Kidney epithelial cell (primary cell): ENCODE data around the gene APBA1. TPM values are rescaled to one million over a fixed set of nuclear protein-coding genes. Genes with fewer than 3 reads are reported as not detected.

ENCODE experiments used
- DNase-seq: peaks from one replicate; pipeline ENCODE4 v3.0.0-alpha.2; 2010; ENCODE audit warnings: low read depth
- H3K27me3 ChIP-seq: 2 replicates; pipeline ENCODE4 v1.6.0; 2011; ENCODE audit warnings: low read length; ENCODE audit not compliant: control insufficient read depth, insufficient read depth
- H3K36me3 ChIP-seq: 2 replicates; pipeline ENCODE4 v1.5.1; 2011; ENCODE audit warnings: low read length; ENCODE audit not compliant: control insufficient read depth, insufficient read depth
- H3K4me3 ChIP-seq: 2 replicates; pipeline ENCODE4 v1.5.1; 2011; ENCODE audit warnings: low read depth, mild to moderate bottlenecking, control low read depth, low read length
- total RNA-seq: library from RNA; depleted of rRNA; stranded (reverse); fragments of >200 nt; gene quantifications from 2 replicates; pipeline ENCODE4 v1.2.3, GENCODE V29; 2015
- TF ChIP-seq, protein P1 (sequence below): IDR thresholded peaks from 2 replicates; pipeline ENCODE4 v1.5.1; 2011; ENCODE audit warnings: mild to moderate bottlenecking, moderate library complexity, low read length, control low read depth, inconsistent platforms; ENCODE audit not compliant: insufficient read depth, poor library complexity, severe bottlenecking

Gene APBA1
- total RNA-seq, 1 donor from 2014 or later, result 1.1 TPM

DNA sequence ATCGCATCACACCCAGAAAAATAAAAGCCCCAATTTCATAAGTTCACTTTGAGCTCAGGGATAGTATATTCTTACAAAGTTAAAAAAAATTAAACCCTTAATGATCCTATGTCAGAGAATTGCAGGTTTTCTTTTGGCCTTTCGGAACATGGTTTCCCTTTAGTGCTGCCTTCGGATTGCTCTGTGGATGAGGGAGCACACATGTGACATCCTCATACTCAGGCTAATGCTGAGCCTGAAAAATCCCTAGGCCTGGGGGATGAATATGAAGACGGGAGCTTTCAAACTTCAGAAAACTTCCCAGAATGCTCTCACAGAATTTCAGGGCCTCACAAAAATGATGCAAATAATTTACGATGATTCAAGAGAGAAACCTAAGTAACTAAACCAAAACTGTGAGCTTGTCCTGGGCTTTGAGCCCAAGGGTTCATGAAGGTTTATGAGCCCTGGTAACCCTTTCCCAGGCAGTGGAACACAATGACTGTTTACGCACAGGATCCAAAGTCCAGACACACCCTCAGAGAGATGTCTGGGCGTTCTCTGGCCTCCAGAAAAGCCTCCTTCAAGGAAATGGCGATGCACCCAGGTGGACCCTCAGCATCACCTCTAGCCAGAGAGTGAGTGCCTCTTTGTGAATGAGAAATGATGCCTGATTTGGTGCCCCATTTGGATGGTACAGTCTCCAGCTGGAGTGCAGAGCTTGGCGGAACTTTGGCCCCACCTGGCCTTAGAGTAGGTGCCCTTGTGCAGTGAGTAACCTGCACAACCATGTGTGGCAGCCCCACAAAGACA lies 201.8 kb downstream of the APBA1 start:
- Histone ChIP-seq H3K4me3 (no peak overlapping the region), H3K36me3 (no peaks in the 10 kb centered on the region)
- DNase-seq, result no peak

DNA sequence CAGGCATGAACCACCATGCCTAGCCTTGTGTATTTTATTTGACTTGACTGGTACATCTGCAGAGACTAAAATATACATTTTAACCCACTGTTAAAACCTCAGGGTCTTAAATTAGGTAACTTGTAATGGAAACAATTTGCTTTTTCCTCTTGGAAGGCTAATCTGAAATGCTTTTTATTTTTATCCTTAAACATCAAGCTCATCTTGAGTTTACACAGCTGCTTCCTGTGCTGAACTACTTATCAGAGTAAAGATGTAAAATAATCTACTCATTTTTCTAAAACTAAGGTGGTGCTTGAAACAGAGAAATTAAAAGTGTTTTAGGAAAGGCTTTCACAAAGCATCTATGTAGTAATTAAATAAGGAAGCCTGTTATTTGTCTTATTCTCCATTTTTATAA lies 203.0 kb downstream of the APBA1 start:
- Histone ChIP-seq H3K27me3 (no peaks in the 10 kb centered on the region), H3K36me3 (no peaks in the 10 kb centered on the region), H3K4me3 (no peak overlapping the region)
- no peak for DNase-seq
- TF ChIP-seq, protein P1, sequence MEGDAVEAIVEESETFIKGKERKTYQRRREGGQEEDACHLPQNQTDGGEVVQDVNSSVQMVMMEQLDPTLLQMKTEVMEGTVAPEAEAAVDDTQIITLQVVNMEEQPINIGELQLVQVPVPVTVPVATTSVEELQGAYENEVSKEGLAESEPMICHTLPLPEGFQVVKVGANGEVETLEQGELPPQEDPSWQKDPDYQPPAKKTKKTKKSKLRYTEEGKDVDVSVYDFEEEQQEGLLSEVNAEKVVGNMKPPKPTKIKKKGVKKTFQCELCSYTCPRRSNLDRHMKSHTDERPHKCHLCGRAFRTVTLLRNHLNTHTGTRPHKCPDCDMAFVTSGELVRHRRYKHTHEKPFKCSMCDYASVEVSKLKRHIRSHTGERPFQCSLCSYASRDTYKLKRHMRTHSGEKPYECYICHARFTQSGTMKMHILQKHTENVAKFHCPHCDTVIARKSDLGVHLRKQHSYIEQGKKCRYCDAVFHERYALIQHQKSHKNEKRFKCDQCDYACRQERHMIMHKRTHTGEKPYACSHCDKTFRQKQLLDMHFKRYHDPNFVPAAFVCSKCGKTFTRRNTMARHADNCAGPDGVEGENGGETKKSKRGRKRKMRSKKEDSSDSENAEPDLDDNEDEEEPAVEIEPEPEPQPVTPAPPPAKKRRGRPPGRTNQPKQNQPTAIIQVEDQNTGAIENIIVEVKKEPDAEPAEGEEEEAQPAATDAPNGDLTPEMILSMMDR, result no peak

More for the DNA sequence above, 201.8 kb downstream of the APBA1 start:
- H3K27me3 ChIP-seq, result no peaks in the 10 kb centered on the region
- TF ChIP-seq, protein P1, result no peak

DNA sequence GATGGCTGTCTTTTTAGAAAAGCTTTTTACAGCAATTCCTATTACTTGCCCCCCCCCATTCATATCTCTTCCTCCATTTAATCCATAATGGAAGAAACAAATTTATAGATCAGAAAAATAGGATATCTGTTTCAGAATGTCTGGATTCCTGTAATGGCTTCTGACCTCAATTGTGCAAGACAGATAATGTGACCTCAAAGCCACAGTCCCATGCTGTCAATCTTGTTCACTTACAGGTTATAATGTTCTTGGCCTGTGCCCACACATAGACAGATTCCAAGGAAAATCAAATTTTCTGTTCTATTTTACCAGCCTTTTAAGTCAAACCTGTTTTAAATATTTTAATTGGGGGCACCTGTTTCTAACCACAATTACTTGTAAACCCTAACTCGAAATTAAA lies 203.8 kb downstream of the APBA1 start:
- H3K36me3 ChIP-seq, result no peaks in the 10 kb centered on the region
- DNase-seq, result no peak
- H3K4me3 ChIP-seq, result no peak overlapping the region
- no peaks in the 10 kb centered on the region for H3K27me3 ChIP-seq
- TF ChIP-seq, protein P1, result no peak

DNA sequence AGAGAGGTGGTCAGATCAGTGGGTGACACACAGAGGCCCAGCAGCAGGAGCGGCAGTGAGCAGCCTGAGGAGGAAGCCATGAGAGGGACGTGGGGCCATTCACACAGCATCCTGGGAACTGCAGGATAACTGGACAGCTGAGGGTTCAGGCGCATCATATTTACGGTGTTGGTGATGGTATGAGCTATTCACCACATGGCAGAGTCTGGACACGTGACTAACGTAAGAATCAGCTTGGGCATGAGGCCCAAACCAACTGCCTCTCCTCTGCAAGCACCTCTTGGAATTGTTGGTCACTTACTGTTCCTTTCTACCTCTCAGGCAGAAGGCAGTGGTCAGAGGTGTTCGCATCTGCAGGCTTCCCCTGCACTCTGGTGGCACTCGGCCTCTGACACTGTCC lies 206.0 kb downstream of the APBA1 start:
- H3K4me3 ChIP-seq, result no peak overlapping the region
- H3K36me3 ChIP-seq, result no peaks in the 10 kb centered on the region
- no peaks in the 10 kb centered on the region for H3K27me3 ChIP-seq
- TF ChIP-seq, protein P1, result no peak
- DNase-seq, result no peak

DNA sequence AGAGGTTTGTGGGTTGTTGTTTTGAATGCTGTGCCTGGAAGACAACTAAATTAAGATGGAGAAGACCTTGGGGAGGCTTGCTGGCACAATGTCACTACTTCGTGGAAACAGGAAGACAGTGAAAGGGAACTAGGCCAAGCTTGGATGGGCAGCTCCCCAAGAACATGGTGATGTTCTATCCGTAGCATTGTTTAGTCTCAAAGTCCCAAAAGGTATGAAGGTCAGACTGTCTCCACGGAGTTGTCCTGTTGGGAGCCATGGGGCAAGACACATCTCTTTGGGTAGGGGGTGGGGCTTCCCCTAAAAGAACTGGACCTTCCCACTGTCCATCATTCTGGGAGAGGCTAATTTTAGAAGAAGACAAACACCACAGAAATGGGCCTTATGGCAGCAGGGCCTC lies 206.7 kb downstream of the APBA1 start:
- H3K36me3 ChIP-seq, result no peaks in the 10 kb centered on the region
- no peak overlapping the region for H3K4me3 ChIP-seq
- TF ChIP-seq, protein P1, result no peak
- no peaks in the 10 kb centered on the region for H3K27me3 ChIP-seq
- no peak for DNase-seq
